22Rv1 (cell line): ENCODE results near the gene PLAC9.

Experiments used
- H3K27ac ChIP-seq: fragments of 450-650 bp; 2 replicates; pipeline ENCODE4 v1.5.1; 2017
- ZFX ChIP-seq: fragments of 450-650 bp; IDR thresholded peaks from 2 replicates; pipeline ENCODE4 v1.6.1; 2017; ENCODE audit warnings: antibody characterized with exemption, borderline replicate concordance
- TF ChIP-seq, protein P1 (sequence below): fragments of 450-650 bp; IDR thresholded peaks from 2 replicates; pipeline ENCODE4 v1.5.1; 2017; ENCODE audit warnings: mild to moderate bottlenecking

The PLAC9 gene

GRCh38 chr10:80168679-80169380 lies 36.3 kb downstream of the PLAC9 start:
- no peak overlapping the region for H3K27ac ChIP-seq
- TF ChIP-seq, protein P1, sequence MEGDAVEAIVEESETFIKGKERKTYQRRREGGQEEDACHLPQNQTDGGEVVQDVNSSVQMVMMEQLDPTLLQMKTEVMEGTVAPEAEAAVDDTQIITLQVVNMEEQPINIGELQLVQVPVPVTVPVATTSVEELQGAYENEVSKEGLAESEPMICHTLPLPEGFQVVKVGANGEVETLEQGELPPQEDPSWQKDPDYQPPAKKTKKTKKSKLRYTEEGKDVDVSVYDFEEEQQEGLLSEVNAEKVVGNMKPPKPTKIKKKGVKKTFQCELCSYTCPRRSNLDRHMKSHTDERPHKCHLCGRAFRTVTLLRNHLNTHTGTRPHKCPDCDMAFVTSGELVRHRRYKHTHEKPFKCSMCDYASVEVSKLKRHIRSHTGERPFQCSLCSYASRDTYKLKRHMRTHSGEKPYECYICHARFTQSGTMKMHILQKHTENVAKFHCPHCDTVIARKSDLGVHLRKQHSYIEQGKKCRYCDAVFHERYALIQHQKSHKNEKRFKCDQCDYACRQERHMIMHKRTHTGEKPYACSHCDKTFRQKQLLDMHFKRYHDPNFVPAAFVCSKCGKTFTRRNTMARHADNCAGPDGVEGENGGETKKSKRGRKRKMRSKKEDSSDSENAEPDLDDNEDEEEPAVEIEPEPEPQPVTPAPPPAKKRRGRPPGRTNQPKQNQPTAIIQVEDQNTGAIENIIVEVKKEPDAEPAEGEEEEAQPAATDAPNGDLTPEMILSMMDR, result peak; percentile 56
- TF ChIP-seq ZFX, result no peak

DNA sequence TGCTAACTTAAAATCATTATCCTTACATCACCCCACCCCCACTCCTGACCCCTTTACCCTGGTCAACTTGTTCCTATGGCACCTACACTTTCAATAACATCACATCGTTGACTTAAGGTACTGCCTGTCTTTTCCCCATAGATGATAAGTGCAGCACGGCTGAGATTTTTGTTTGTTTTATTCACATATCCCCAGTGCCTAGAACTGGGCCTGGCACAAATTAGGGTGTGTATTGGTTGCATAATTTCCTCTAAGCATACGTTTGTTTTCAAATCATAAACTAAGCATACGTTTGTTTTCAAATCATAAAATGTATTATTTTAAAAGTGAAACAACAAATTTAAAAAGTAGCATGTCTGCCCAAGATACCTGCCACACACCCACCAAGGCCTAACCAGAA lies 37.5 kb downstream of the PLAC9 start:
- no peak overlapping the region for H3K27ac ChIP-seq
- no peak for TF ChIP-seq ZFX
- TF ChIP-seq, protein P1, result no peak

GRCh38 chr10:80170641-80171040 lies 38.1 kb downstream of the PLAC9 start:
- H3K27ac ChIP-seq, result no peak overlapping the region
- no peak for TF ChIP-seq ZFX
- TF ChIP-seq, protein P1, result no peak

- no peak for TF ChIP-seq ZFX
- TF ChIP-seq, protein P1, result no peak
- peak overlapping the region; percentile 25; the same call in 1 of the 2 replicates for H3K27ac ChIP-seq
Measured at GRCh38 chr10:80171248-80171660, 38.7 kb downstream of the PLAC9 start.

DNA sequence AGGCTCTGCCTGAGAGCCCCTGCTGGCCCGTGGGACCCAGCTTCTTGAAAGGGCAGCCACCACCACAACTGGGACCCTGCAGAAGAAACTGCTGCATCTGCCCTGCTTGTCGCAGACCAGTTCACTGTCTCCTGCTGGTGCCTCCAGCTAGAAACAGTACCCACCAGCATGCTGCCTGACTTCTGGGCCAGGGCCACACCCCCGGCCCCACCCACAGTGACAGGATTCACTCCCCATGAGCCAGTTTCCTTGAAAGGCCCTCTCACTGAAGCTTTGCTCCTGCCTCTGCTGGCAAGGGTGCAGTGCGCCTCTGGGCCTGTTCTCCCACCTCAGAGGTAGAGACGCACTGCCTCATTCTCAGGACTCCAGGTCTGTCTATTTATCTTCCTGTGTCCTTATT lies 40.4 kb downstream of the PLAC9 start:
- TF ChIP-seq ZFX, result no peak
- TF ChIP-seq, protein P1, result no peak
- H3K27ac ChIP-seq, result 0 out of 2 replicates have a peak overlapping the region, but pooled peaks have one; percentile 26

DNA sequence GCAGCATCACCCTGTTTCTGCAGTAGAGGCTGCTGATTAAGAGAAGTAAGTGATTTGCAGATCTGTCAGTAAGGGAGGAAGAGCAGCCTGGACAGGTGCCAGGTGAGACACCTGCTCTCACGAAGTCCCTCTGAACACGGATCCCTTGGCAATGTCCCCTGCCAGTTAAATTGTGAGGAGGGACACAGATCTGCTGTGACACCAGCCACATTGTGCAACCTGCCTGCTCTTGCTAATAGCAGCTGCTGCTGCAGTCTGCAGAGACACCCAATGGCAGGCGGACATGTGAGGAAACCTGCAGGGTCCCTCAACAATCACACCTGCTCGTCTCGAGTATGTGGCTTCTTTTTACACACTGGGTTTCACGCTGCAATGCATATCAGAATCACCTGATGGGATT lies 40.9 kb downstream of the PLAC9 start:
- TF ChIP-seq, protein P1, result no peak
- no peak for TF ChIP-seq ZFX
- 0 out of 2 replicates have a peak overlapping the region, but pooled peaks have one; percentile 26 for H3K27ac ChIP-seq

DNA sequence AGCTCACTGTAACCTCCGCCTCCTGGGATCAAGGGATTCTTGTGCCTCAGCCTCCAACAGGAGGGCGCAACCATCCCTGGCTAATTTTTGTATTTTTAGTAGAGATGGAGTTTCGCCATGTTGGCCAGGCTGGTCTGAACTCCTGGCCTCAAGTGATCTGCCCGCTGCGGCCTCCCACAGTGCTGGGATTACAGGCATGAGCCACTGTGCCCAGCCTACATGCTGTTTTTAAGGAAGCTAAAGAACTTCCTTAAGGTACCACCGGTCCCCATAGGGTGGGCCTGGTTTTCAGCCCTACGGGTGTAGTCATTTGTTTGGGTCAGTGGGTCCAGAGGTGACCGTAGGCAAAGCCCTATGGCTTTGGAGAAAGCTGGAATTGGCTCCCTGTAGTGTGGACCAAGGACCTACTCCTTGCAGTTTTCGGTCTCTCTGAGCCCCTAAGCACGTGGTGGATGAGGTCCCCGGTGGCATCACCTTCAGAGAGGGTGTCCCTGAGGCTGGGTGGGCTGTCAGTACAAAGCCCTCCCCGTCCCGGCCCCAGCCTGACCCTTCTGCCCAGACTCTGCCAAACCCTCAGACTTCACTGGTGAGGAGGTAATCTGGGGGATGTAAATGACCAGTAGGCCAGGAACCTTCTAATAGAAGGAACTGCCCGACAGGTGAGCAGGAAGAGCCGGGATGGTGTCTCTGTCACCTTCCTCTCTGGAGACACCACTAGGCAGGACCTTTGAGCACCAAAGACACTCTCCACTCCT lies 42.3 kb downstream of the PLAC9 start:
- TF ChIP-seq ZFX, result no peak
- TF ChIP-seq, protein P1, result no peak
- no peak overlapping the region for H3K27ac ChIP-seq
